MM.1S (cell line): ENCODE results near the gene DIAPH3.

ENCODE experiments used
- DNase-seq: peaks from one replicate; pipeline ENCODE4 v3.0.0-alpha.2; 2015
- H2AFZ ChIP-seq: fragments of 300-600 bp; sonication (generic); 2 replicates; pipeline ENCODE4 v1.6.0; 2016; ENCODE audit warnings: antibody characterized with exemption, low read length
- H3F3A ChIP-seq: fragments of 300-600 bp; sonication (generic); 2 replicates; pipeline ENCODE4 v1.6.1; 2016; ENCODE audit warnings: mild to moderate bottlenecking, antibody characterized with exemption, low read length, moderate library complexity, mixed read lengths; ENCODE audit not compliant: insufficient read depth
- H3K27ac ChIP-seq: fragments of 300-600 bp; sonication (generic); 2 replicates; pipeline ENCODE4 v1.5.1; 2016; ENCODE audit warnings: mild to moderate bottlenecking, low read length
- H3K27me3 ChIP-seq: fragments of 300-600 bp; sonication (generic); replicated peaks from 2 replicates; pipeline ENCODE4 v1.6.0; 2016; ENCODE audit warnings: low read length; ENCODE audit not compliant: insufficient read depth
- H3K36me3 ChIP-seq: fragments of 300-600 bp; sonication (generic); replicated peaks from 2 replicates; pipeline ENCODE4 v1.6.1; 2016; ENCODE audit warnings: mild to moderate bottlenecking, low read length, mixed read lengths; ENCODE audit not compliant: insufficient read depth
- H3K4me1 ChIP-seq: fragments of 300-600 bp; sonication (generic); 2 replicates; pipeline ENCODE4 v1.6.1; 2016; ENCODE audit warnings: low read length, mixed read lengths
- H3K4me2 ChIP-seq: fragments of 300-600 bp; sonication (generic); 2 replicates; pipeline ENCODE4 v1.6.0; 2016; ENCODE audit warnings: low read depth, low read length
- H3K4me3 ChIP-seq: fragments of 300-600 bp; sonication (generic); 2 replicates; pipeline ENCODE4 v1.5.1; 2016; ENCODE audit warnings: low read length, mixed read lengths
- H3K79me2 ChIP-seq: fragments of 300-600 bp; sonication (generic); 2 replicates; pipeline ENCODE4 v1.6.1; 2016; ENCODE audit warnings: mixed run types, low read length, mixed read lengths
- H3K9ac ChIP-seq: fragments of 300-600 bp; sonication (generic); 2 replicates; pipeline ENCODE4 v1.6.1; 2016; ENCODE audit warnings: low read length, mixed read lengths
- H3K9me2 ChIP-seq: fragments of 300-600 bp; sonication (generic); replicated peaks from 2 replicates; pipeline ENCODE4 v1.6.1; 2016; ENCODE audit warnings: mild to moderate bottlenecking, low read length, mixed read lengths; ENCODE audit not compliant: insufficient read depth
- H3K9me3 ChIP-seq: fragments of 300-600 bp; sonication (generic); replicated peaks from 2 replicates; pipeline ENCODE4 v1.6.1; 2016; ENCODE audit warnings: mild to moderate bottlenecking, low read length, mixed read lengths; ENCODE audit not compliant: insufficient read depth
- H4K20me1 ChIP-seq: fragments of 300-600 bp; sonication (generic); 2 replicates; pipeline ENCODE4 v1.6.1; 2016; ENCODE audit warnings: mild to moderate bottlenecking, low read length, moderate library complexity, mixed read lengths; ENCODE audit not compliant: insufficient read depth
- EZH2 ChIP-seq: fragments of 300-600 bp; sonication (generic); optimal IDR thresholded peaks from 2 replicates; pipeline ENCODE3; 2017; ENCODE audit warnings: low read depth, mild to moderate bottlenecking, antibody characterized with exemption, low read length, mixed read lengths
- EZH2phosphoT487 ChIP-seq: fragments of 300-600 bp; sonication (generic); IDR thresholded peaks from 2 replicates; pipeline ENCODE4 v1.6.1; 2018; ENCODE audit warnings: antibody characterized with exemption, low read length
- TF ChIP-seq, protein P1 (sequence below): fragments of 300-600 bp; sonication (generic); IDR thresholded peaks from 2 replicates; pipeline ENCODE4 v1.5.1; 2016; ENCODE audit warnings: antibody characterized with exemption, low read length, mixed read lengths

DIAPH3 gene

GRCh38 chr13:59651479-59651878, 512.2 kb downstream of the DIAPH3 start:
- no peaks in the 10 kb centered on the region for H3K79me2 ChIP-seq
- no peaks in the 10 kb centered on the region for H3K9me3 ChIP-seq
- no peaks in the 10 kb centered on the region for H3K36me3 ChIP-seq
- no peak overlapping the region for H2AFZ ChIP-seq
- no peaks in the 10 kb centered on the region for H3K4me1 ChIP-seq
- no peaks in the 10 kb centered on the region for H4K20me1 ChIP-seq
- no peak overlapping the region for H3K9ac ChIP-seq
- no peak for DNase-seq
- H3K4me3 ChIP-seq = no peak overlapping the region
- no peak overlapping the region for H3K27ac ChIP-seq
- TF ChIP-seq, protein P1, sequence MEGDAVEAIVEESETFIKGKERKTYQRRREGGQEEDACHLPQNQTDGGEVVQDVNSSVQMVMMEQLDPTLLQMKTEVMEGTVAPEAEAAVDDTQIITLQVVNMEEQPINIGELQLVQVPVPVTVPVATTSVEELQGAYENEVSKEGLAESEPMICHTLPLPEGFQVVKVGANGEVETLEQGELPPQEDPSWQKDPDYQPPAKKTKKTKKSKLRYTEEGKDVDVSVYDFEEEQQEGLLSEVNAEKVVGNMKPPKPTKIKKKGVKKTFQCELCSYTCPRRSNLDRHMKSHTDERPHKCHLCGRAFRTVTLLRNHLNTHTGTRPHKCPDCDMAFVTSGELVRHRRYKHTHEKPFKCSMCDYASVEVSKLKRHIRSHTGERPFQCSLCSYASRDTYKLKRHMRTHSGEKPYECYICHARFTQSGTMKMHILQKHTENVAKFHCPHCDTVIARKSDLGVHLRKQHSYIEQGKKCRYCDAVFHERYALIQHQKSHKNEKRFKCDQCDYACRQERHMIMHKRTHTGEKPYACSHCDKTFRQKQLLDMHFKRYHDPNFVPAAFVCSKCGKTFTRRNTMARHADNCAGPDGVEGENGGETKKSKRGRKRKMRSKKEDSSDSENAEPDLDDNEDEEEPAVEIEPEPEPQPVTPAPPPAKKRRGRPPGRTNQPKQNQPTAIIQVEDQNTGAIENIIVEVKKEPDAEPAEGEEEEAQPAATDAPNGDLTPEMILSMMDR = no peak
- TF ChIP-seq EZH2 = no peak
- TF ChIP-seq EZH2phosphoT487 = no peak
- no peaks in the 10 kb centered on the region for H3F3A ChIP-seq
- H3K4me2 ChIP-seq = no peak overlapping the region
- no peaks in the 10 kb centered on the region for H3K27me3 ChIP-seq
- no peaks in the 10 kb centered on the region for H3K9me2 ChIP-seq

GRCh38 chr13:59643906-59644626, 519.7 kb downstream of the DIAPH3 start:
- Histone ChIP-seq H3K9ac (no peak overlapping the region), H3K27ac (no peak overlapping the region), H3K79me2 (no peaks in the 10 kb centered on the region), H3K27me3 (no peaks in the 10 kb centered on the region), H3F3A (no peaks in the 10 kb centered on the region), H2AFZ (no peak overlapping the region), H3K4me2 (no peak overlapping the region), H3K9me2 (no peaks in the 10 kb centered on the region), H3K36me3 (no peaks in the 10 kb centered on the region), H4K20me1 (no peaks in the 10 kb centered on the region), H3K4me1 (no peaks in the 10 kb centered on the region), H3K4me3 (no peak overlapping the region), H3K9me3 (no peaks in the 10 kb centered on the region)
- TF ChIP-seq EZH2phosphoT487 = no peak
- DNase-seq = no peak

- Histone ChIP-seq H4K20me1 (no peaks in the 10 kb centered on the region), H3K9me2 (no peaks in the 10 kb centered on the region), H3K79me2 (no peaks in the 10 kb centered on the region), H3F3A (no peaks in the 10 kb centered on the region), H3K4me1 (no peaks in the 10 kb centered on the region), H3K36me3 (no peaks in the 10 kb centered on the region), H3K4me2 (no peak overlapping the region), H3K9ac (no peak overlapping the region), H3K27me3 (no peaks in the 10 kb centered on the region), H2AFZ (no peak overlapping the region), H3K9me3 (no peaks in the 10 kb centered on the region), H3K27ac (no peak overlapping the region), H3K4me3 (no peak overlapping the region)
- TF ChIP-seq, protein P1 = no peak
- no peak for TF ChIP-seq EZH2
- TF ChIP-seq EZH2phosphoT487 = no peak
- DNase-seq = no peak
Observed at GRCh38 chr13:59643364-59643841, 520.3 kb downstream of the DIAPH3 start.

DNA sequence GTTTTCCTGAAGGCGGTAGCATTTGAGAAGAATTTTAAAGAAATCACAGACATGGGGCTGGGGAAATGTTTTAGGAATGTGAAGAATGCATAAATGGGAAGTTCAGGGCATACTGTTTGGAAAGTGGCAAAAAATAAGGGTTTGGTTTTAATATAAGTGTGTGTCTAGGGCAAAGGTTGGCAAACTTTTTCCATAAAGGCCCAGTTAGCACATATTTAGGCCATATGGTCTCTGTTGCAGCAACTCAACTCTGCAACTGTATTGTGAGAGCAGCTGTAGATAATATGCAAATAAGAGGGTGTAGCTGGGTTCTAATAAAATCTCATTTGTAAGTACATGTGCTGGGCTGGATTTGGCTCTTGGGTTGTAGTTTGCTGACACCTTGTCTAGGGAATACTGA, 521.9 kb downstream of the DIAPH3 start:
- TF ChIP-seq EZH2 = no peak
- TF ChIP-seq EZH2phosphoT487 = no peak
- TF ChIP-seq, protein P1 = no peak
- no peaks in the 10 kb centered on the region for H3K9me2 ChIP-seq
- H3K27me3 ChIP-seq = no peaks in the 10 kb centered on the region
- H3K27ac ChIP-seq = no peak overlapping the region
- no peak overlapping the region for H3K4me3 ChIP-seq
- H3K79me2 ChIP-seq = no peaks in the 10 kb centered on the region
- H3K9ac ChIP-seq = no peak overlapping the region
- H3K4me2 ChIP-seq = no peak overlapping the region
- no peak overlapping the region for H2AFZ ChIP-seq
- no peaks in the 10 kb centered on the region for H3K9me3 ChIP-seq
- H3F3A ChIP-seq = no peaks in the 10 kb centered on the region
- no peaks in the 10 kb centered on the region for H3K36me3 ChIP-seq
- no peaks in the 10 kb centered on the region for H3K4me1 ChIP-seq
- no peaks in the 10 kb centered on the region for H4K20me1 ChIP-seq
- DNase-seq = no peak
